MM.1S (cell line): ENCODE data around the gene CAST.

Experiments
- DNase-seq: peaks from one replicate; pipeline ENCODE4 v3.0.0-alpha.2; 2015
- H2AFZ ChIP-seq: fragments of 300-600 bp; sonication (generic); 2 replicates; pipeline ENCODE4 v1.6.0; 2016; ENCODE audit warnings: antibody characterized with exemption, low read length
- H3F3A ChIP-seq: fragments of 300-600 bp; sonication (generic); 2 replicates; pipeline ENCODE4 v1.6.1; 2016; ENCODE audit warnings: mild to moderate bottlenecking, antibody characterized with exemption, low read length, moderate library complexity, mixed read lengths; ENCODE audit not compliant: insufficient read depth
- H3K27ac ChIP-seq: fragments of 300-600 bp; sonication (generic); 2 replicates; pipeline ENCODE4 v1.5.1; 2016; ENCODE audit warnings: mild to moderate bottlenecking, low read length
- H3K27me3 ChIP-seq: fragments of 300-600 bp; sonication (generic); replicated peaks from 2 replicates; pipeline ENCODE4 v1.6.0; 2016; ENCODE audit warnings: low read length; ENCODE audit not compliant: insufficient read depth
- H3K36me3 ChIP-seq: fragments of 300-600 bp; sonication (generic); replicated peaks from 2 replicates; pipeline ENCODE4 v1.6.1; 2016; ENCODE audit warnings: mild to moderate bottlenecking, low read length, mixed read lengths; ENCODE audit not compliant: insufficient read depth
- H3K4me1 ChIP-seq: fragments of 300-600 bp; sonication (generic); 2 replicates; pipeline ENCODE4 v1.6.1; 2016; ENCODE audit warnings: low read length, mixed read lengths
- H3K4me2 ChIP-seq: fragments of 300-600 bp; sonication (generic); 2 replicates; pipeline ENCODE4 v1.6.0; 2016; ENCODE audit warnings: low read depth, low read length
- H3K4me3 ChIP-seq: fragments of 300-600 bp; sonication (generic); 2 replicates; pipeline ENCODE4 v1.5.1; 2016; ENCODE audit warnings: low read length, mixed read lengths
- H3K79me2 ChIP-seq: fragments of 300-600 bp; sonication (generic); 2 replicates; pipeline ENCODE4 v1.6.1; 2016; ENCODE audit warnings: mixed run types, low read length, mixed read lengths
- H3K9ac ChIP-seq: fragments of 300-600 bp; sonication (generic); 2 replicates; pipeline ENCODE4 v1.6.1; 2016; ENCODE audit warnings: low read length, mixed read lengths
- H3K9me2 ChIP-seq: fragments of 300-600 bp; sonication (generic); replicated peaks from 2 replicates; pipeline ENCODE4 v1.6.1; 2016; ENCODE audit warnings: mild to moderate bottlenecking, low read length, mixed read lengths; ENCODE audit not compliant: insufficient read depth
- H3K9me3 ChIP-seq: fragments of 300-600 bp; sonication (generic); replicated peaks from 2 replicates; pipeline ENCODE4 v1.6.1; 2016; ENCODE audit warnings: mild to moderate bottlenecking, low read length, mixed read lengths; ENCODE audit not compliant: insufficient read depth
- H4K20me1 ChIP-seq: fragments of 300-600 bp; sonication (generic); 2 replicates; pipeline ENCODE4 v1.6.1; 2016; ENCODE audit warnings: mild to moderate bottlenecking, low read length, moderate library complexity, mixed read lengths; ENCODE audit not compliant: insufficient read depth
- CTCF ChIP-seq: fragments of 300-600 bp; sonication (generic); IDR thresholded peaks from 2 replicates; pipeline ENCODE4 v1.5.1; 2016; ENCODE audit warnings: antibody characterized with exemption, low read length, mixed read lengths
- EZH2 ChIP-seq: fragments of 300-600 bp; sonication (generic); optimal IDR thresholded peaks from 2 replicates; pipeline ENCODE3; 2017; ENCODE audit warnings: low read depth, mild to moderate bottlenecking, antibody characterized with exemption, low read length, mixed read lengths
- EZH2phosphoT487 ChIP-seq: fragments of 300-600 bp; sonication (generic); IDR thresholded peaks from 2 replicates; pipeline ENCODE4 v1.6.1; 2018; ENCODE audit warnings: antibody characterized with exemption, low read length

CAST gene

GRCh38 chr5:96661855-96662724 lies at the start of gene CAST:
Gene CAST, plus strand, starts transcription at chr5:96662376. Its CDS starts 47 bp downstream, at chr5:96662423.
- Histone ChIP-seq H4K20me1 (no peaks in the 10 kb centered on the region), H3K79me2 (peaks cover 46% of the 10 kb centered on the region), H3K4me1 (peaks cover 17% of the 10 kb centered on the region), H3K4me2 (peak within 1 kb of the TSS; percentile 94), H3K9ac (peak within 1 kb of the TSS; percentile 66), H2AFZ (peak within 1 kb of the TSS; percentile 96), H3K27ac (peak within 1 kb of the TSS; percentile 72), H3K27me3 (peaks cover 13% of the 10 kb centered on the region; the same call in 1 of the 2 replicates), H3K9me2 (no peaks in the 10 kb centered on the region), H3K4me3 (peak within 1 kb of the TSS; percentile 78), H3K9me3 (no peaks in the 10 kb centered on the region), H3K36me3 (no peaks in the 10 kb centered on the region), H3F3A (peaks cover 22% of the 10 kb centered on the region)
- DNase-seq = peak; percentile 88
- TF ChIP-seq CTCF (no peak), EZH2phosphoT487 (no peak), EZH2 (no peak)

- H4K20me1 ChIP-seq = no peaks in the 10 kb centered on the region
- H3K36me3 ChIP-seq = no peaks in the 10 kb centered on the region
- DNase-seq = peak; percentile 45
- H3K4me1 ChIP-seq = no peaks in the 10 kb centered on the region
- no peak overlapping the region for H2AFZ ChIP-seq
- no peak overlapping the region for H3K4me3 ChIP-seq
- H3K27me3 ChIP-seq = no peaks in the 10 kb centered on the region
- TF ChIP-seq EZH2 (no peak), EZH2phosphoT487 (no peak), CTCF (peak; percentile 55)
- no peak overlapping the region for H3K4me2 ChIP-seq
- H3K9ac ChIP-seq = no peak overlapping the region
- H3K9me2 ChIP-seq = no peaks in the 10 kb centered on the region
- no peaks in the 10 kb centered on the region for H3K9me3 ChIP-seq
- H3K79me2 ChIP-seq = no peaks in the 10 kb centered on the region
- H3K27ac ChIP-seq = no peak overlapping the region
- no peaks in the 10 kb centered on the region for H3F3A ChIP-seq
These were observed 48.0 kb upstream of the CAST start for GRCh38 chr5:96614110-96614691.

- no peaks in the 10 kb centered on the region for H4K20me1 ChIP-seq
- no peak for DNase-seq
- no peaks in the 10 kb centered on the region for H3K36me3 ChIP-seq
- no peaks in the 10 kb centered on the region for H3K4me1 ChIP-seq
- H3K4me3 ChIP-seq = no peak overlapping the region
- no peak overlapping the region for H2AFZ ChIP-seq
- H3K27ac ChIP-seq = no peak overlapping the region
- no peaks in the 10 kb centered on the region for H3K27me3 ChIP-seq
- no peaks in the 10 kb centered on the region for H3K79me2 ChIP-seq
- H3K4me2 ChIP-seq = no peak overlapping the region
- H3K9me3 ChIP-seq = no peaks in the 10 kb centered on the region
- no peak overlapping the region for H3K9ac ChIP-seq
- H3K9me2 ChIP-seq = no peaks in the 10 kb centered on the region
- no peaks in the 10 kb centered on the region for H3F3A ChIP-seq
- no peak for TF ChIP-seq CTCF
- no peak for TF ChIP-seq EZH2
- TF ChIP-seq EZH2phosphoT487 = no peak
These were observed 47.0 kb upstream of the CAST start for GRCh38 chr5:96615223-96615622.
